ENCODE results near the gene CHD8. TPM values are rescaled to one million over a fixed set of nuclear protein-coding genes. Genes with fewer than 3 reads are reported as not detected.

The CHD8 gene
- total RNA-seq, 1 experiment from 2014 or later = 135 TPM

GRCh38 chr14:21399311-21399870 is 56.5 kb downstream of the CHD8 start:
- H2AFZ ChIP-seq (ENCODE audit: low read length) = no peak overlapping the region
- Mint-ChIP-seq H3K4me1 (no peaks in the 10 kb centered on the region), H3K27ac (no peak overlapping the region; a peak in 1 of 7 replicates), H3K9me3 (no peaks in the 10 kb centered on the region), H3K4me3 (no peak overlapping the region), H3K27me3 (ENCODE audit: low read depth) (no peaks in the 10 kb centered on the region), H3K36me3 (ENCODE audit: insufficient read depth in 1 of 3, low read depth in 3 of 3) (peaks cover 68 to 92% (median 85%) of the 10 kb centered on the region in 3 experiments)
- no peaks in the 10 kb centered on the region for H3K23me2 ChIP-seq (ENCODE audit: insufficient read length, low read depth, low read length, poor library complexity, severe bottlenecking)
- H2AK5ac ChIP-seq (ENCODE audit: insufficient read length, low read length) = no peak overlapping the region
- H3K27me3 ChIP-seq (ENCODE audit: insufficient read depth, low read length) = no peaks in the 10 kb centered on the region
- H2BK12ac ChIP-seq (ENCODE audit: insufficient read length, low read depth, low read length) = no peak overlapping the region
- no peak overlapping the region for H3K4ac ChIP-seq (ENCODE audit: low read depth, low read length)
- H3K56ac ChIP-seq (ENCODE audit: insufficient read length, low read depth, low read length) = no peak overlapping the region
- no peak for TF ChIP-seq CTCF (conservative IDR thresholded peaks at IDR 0.05)
- no peaks in the 10 kb centered on the region for H3K79me2 ChIP-seq (ENCODE audit: insufficient read depth, low read length)
- H3K27ac ChIP-seq (ENCODE audit: insufficient read length, low read depth, low read length) = no peak overlapping the region
- DNase-seq = no peak
- no peaks in the 10 kb centered on the region for H3K9me3 ChIP-seq (ENCODE audit: control insufficient read depth, low read depth, low read length)
- no peak overlapping the region for H2BK15ac ChIP-seq (ENCODE audit: low read depth, low read length)
- H3K14ac ChIP-seq (ENCODE audit: insufficient read depth, low read length) = no peak overlapping the region
- no peak overlapping the region for H4K91ac ChIP-seq (ENCODE audit: insufficient read length, low read depth, low read length)
- no peak overlapping the region for H2BK5ac ChIP-seq (ENCODE audit: insufficient read length, low read length)
- no peak overlapping the region for H3K9ac ChIP-seq (ENCODE audit: extremely low read depth, insufficient read length, low read length)
- no peaks in the 10 kb centered on the region for H3K79me1 ChIP-seq (ENCODE audit: insufficient read depth, low read depth, low read length, poor library complexity, severe bottlenecking)
- H2BK20ac ChIP-seq (ENCODE audit: low read depth, low read length, poor library complexity, severe bottlenecking) = no peak overlapping the region
- no peak overlapping the region for H3K4me2 ChIP-seq (ENCODE audit: insufficient read depth, insufficient read length, low read length)
- no peaks in the 10 kb centered on the region for H3K4me1 ChIP-seq (ENCODE audit: insufficient read depth, low read length)
- no peak overlapping the region for H3K23ac ChIP-seq (ENCODE audit: insufficient read length, low read depth, low read length)
- H4K20me1 ChIP-seq (ENCODE audit: control insufficient read depth, insufficient read depth, insufficient read length) = no peaks in the 10 kb centered on the region
- no CpG with 5 or more reads among the region's 5 CpGs for WGBS (ENCODE audit: extremely low coverage, insufficient read length, low lambda C conversion rate)
- no peak overlapping the region for H4K8ac ChIP-seq (replicated peaks; ENCODE audit: insufficient read length, low read depth, low read length)
- H4K5ac ChIP-seq (ENCODE audit: insufficient read length, low read depth, low read length) = no peak overlapping the region
- no peak overlapping the region for H3T11ph ChIP-seq (ENCODE audit: low read length)
- H2BK120ac ChIP-seq (ENCODE audit: low read depth, low read length, poor library complexity, severe bottlenecking) = no peak overlapping the region
- no peak overlapping the region for H3K18ac ChIP-seq (ENCODE audit: insufficient read length, low read depth, low read length)
